CD14-positive monocyte (primary cell): ENCODE data around the gene ZFP57. TPM values are rescaled to one million over a fixed set of nuclear protein-coding genes. Genes with fewer than 3 reads are reported as not detected.

ENCODE experiments used
- DNase-seq, 3 donors: peaks; one replicate each; pipeline ENCODE4 v3.0.0-alpha.2; 2011 to 2022
- H2AFZ ChIP-seq: 2 replicates; pipeline ENCODE4 v1.6.0; 2012; ENCODE audit warnings: mild to moderate bottlenecking, low read depth, low read length, inconsistent platforms; ENCODE audit not compliant: insufficient read depth, poor library complexity, severe bottlenecking
- H3K27ac ChIP-seq, 2 donors: 1 replicate in 1 of 2; 2 replicates in 1 of 2; pipeline ENCODE4 v1.5.1; 2012 to 2013; ENCODE audit warnings: low read length in 2 of 2, control low read depth in 1 of 2, inconsistent platforms in 1 of 2, low read depth in 1 of 2, mild to moderate bottlenecking in 1 of 2
- H3K27me3 ChIP-seq, 2 donors: one replicate each; pipeline versions ENCODE4 v1.6.0 to v1.6.1; 2011 to 2013; ENCODE audit warnings: low read length in 2 of 2; ENCODE audit not compliant: control insufficient read depth in 2 of 2, insufficient read depth in 2 of 2
- H3K36me3 ChIP-seq, 2 donors: replicated peaks in 1 of 2; 1 replicate in 1 of 2; 2 replicates in 1 of 2; pipeline versions ENCODE4 v1.5.1 to v1.6.1; 2012 to 2013; ENCODE audit warnings: low read length in 2 of 2, control low read depth in 1 of 2, inconsistent platforms in 1 of 2, mild to moderate bottlenecking in 1 of 2; ENCODE audit not compliant: insufficient read depth in 2 of 2, control insufficient read depth in 1 of 2
- H3K4me1 ChIP-seq, 2 donors: 1 replicate in 1 of 2; 2 replicates in 1 of 2; pipeline versions ENCODE4 v1.5.1 to v1.6.1; 2012 to 2013; ENCODE audit warnings: low read length in 2 of 2, control low read depth in 1 of 2, inconsistent platforms in 1 of 2, mild to moderate bottlenecking in 1 of 2, moderate library complexity in 1 of 2; ENCODE audit not compliant: insufficient read depth in 2 of 2, control insufficient read depth in 1 of 2
- H3K4me2 ChIP-seq: replicated peaks from 2 replicates; pipeline ENCODE3; 2012; ENCODE audit warnings: low read length, moderate library complexity, mild to moderate bottlenecking; ENCODE audit not compliant: poor library complexity, severe bottlenecking; ENCODE audit errors: extremely low read depth
- H3K4me3 ChIP-seq, 3 experiments: fragments of 200-600 bp in 1 of 3; sonication (generic) in 1 of 3; replicated peaks in 1 of 3; 1 replicate in 2 of 3; 2 replicates in 1 of 3; pipeline ENCODE4 v1.5.1; 2011 to 2013; ENCODE audit warnings: low read length in 3 of 3, mild to moderate bottlenecking in 3 of 3, control low read depth in 2 of 3, low read depth in 2 of 3, inconsistent platforms in 1 of 3, moderate library complexity in 1 of 3
- H3K79me2 ChIP-seq: 2 replicates; pipeline ENCODE4 v1.6.0; 2012; ENCODE audit warnings: mild to moderate bottlenecking, control low read depth, inconsistent platforms, low read length, moderate library complexity; ENCODE audit not compliant: insufficient read depth
- H3K9ac ChIP-seq: 2 replicates; pipeline ENCODE4 v1.6.0; 2017; ENCODE audit warnings: low read length, mild to moderate bottlenecking; ENCODE audit not compliant: insufficient read depth, poor library complexity, severe bottlenecking
- H3K9me3 ChIP-seq, 2 donors: replicated peaks in 1 of 2; 1 replicate in 1 of 2; 2 replicates in 1 of 2; pipeline versions ENCODE4 v1.5.1 to v1.6.1; 2012 to 2013; ENCODE audit warnings: low read length in 2 of 2, control low read depth in 1 of 2; ENCODE audit not compliant: control insufficient read depth in 1 of 2, insufficient read depth in 1 of 2
- H4K20me1 ChIP-seq: 2 replicates; pipeline ENCODE4 v1.6.0; 2012; ENCODE audit warnings: mild to moderate bottlenecking, low read length, control low read depth, moderate library complexity; ENCODE audit not compliant: insufficient read depth
- H3K27ac Mint-ChIP-seq, 7 donors: one replicate each; pipeline ENCODE4 v1.8.0; 2020; ENCODE audit warnings: mild to moderate bottlenecking in 7 of 7, mixed read lengths in 7 of 7, moderate library complexity in 6 of 7, inconsistent platforms in 2 of 7
- H3K27me3 Mint-ChIP-seq, 3 donors: one replicate each; pipeline ENCODE4 v1.8.0; 2021 to 2022; ENCODE audit warnings: low read depth in 3 of 3, mild to moderate bottlenecking in 3 of 3, mixed read lengths in 3 of 3, moderate library complexity in 3 of 3, inconsistent platforms in 1 of 3
- H3K36me3 Mint-ChIP-seq, 2 donors: one replicate each; pipeline ENCODE4 v1.8.0; 2020; ENCODE audit warnings: mixed read lengths in 2 of 2, inconsistent platforms in 1 of 2, mild to moderate bottlenecking in 1 of 2
- H3K4me1 Mint-ChIP-seq: one replicate; pipeline ENCODE4 v1.8.0; 2020; ENCODE audit warnings: mild to moderate bottlenecking, mixed read lengths
- H3K4me3 Mint-ChIP-seq, 2 donors: one replicate each; pipeline ENCODE4 v1.8.0; 2020; ENCODE audit warnings: mild to moderate bottlenecking in 2 of 2, mixed read lengths in 2 of 2, moderate library complexity in 1 of 2
- H3K9me3 Mint-ChIP-seq, 7 donors: one replicate each; pipeline ENCODE4 v1.8.0; 2020 to 2022; ENCODE audit warnings: mixed read lengths in 7 of 7, mild to moderate bottlenecking in 6 of 7, moderate library complexity in 6 of 7, inconsistent platforms in 2 of 7
- WGBS: methylation state at CpG from one replicate; pipeline ENCODE4 v1.1.5; 2013; ENCODE audit warnings: missing lambda C conversion rate; ENCODE audit not compliant: insufficient coverage; 5-methylcytosine and 5-hydroxymethylcytosine counted together
- intact Hi-C, 2 donors: fragments of 100-400 bp; cut with micrococcal nuclease; formaldehyde crosslinking; loops; one replicate each; pipeline versions ENCODE4 v1.15.0 to v1.15.1; 2023
- polyA plus RNA-seq, 3 donors: library from polyadenylated mRNA; depleted of rRNA in 1 of 3; unstranded in 2 of 3; stranded (reverse) in 1 of 3; fragments of 300-500 nt in 2 of 3; fragments of >200 nt in 1 of 3; fragmentation: Illumina TruSeq in 2 of 3; gene quantifications; 1 replicate in 2 of 3; 2 replicates in 1 of 3; pipeline ENCODE4 v1.2.3, GENCODE V29; 2012 to 2021
- TF ChIP-seq, protein P1 (sequence below): fragments of 200-600 bp; IDR thresholded peaks from one replicate; pipeline ENCODE4 v1.8.0; 2022; ENCODE audit warnings: antibody characterized with exemption, mild to moderate bottlenecking

Gene ZFP57
- polyA plus RNA-seq, 3 donors, result 0.72 TPM; not detected in 2

DNA sequence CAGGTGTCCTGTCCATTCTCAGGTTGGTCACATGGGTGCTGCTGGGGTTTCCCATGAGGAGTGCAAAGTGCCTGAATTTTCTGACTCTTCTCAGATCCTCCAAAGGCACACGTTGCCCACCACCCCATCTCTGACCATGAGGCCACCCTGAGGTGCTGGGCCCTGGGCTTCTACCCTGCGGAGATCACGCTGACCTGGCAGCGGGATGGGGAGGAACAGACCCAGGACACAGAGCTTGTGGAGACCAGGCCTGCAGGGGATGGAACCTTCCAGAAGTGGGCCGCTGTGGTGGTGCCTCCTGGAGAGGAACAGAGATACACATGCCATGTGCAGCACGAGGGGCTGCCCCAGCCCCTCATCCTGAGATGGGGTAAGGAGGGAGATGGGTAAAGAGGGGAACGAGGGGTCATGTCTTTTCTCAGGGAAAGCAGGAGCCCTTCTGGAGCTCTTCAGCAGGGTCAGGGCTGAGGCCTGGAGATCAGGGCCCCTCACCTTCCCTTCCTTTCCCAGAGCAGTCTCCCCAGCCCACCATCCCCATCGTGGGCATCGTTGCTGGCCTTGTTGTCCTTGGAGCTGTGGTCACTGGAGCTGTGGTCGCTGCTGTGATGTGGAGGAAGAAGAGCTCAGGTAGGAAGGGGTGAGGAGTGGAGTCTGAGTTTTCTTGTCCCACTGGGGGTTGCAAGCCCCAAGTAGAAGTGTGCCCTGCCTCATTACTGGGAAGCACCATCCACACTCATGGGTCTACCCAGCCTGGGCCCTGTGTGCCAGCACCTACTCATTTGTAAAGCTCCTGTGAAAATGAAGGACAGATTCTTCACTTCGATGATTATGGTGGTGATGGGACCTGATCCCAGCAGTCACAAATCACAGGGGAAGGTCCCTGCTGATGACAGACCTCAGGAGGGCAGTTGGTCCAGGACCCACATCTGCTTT is 44.3 kb upstream of the ZFP57 start:
- TF ChIP-seq, protein P1, sequence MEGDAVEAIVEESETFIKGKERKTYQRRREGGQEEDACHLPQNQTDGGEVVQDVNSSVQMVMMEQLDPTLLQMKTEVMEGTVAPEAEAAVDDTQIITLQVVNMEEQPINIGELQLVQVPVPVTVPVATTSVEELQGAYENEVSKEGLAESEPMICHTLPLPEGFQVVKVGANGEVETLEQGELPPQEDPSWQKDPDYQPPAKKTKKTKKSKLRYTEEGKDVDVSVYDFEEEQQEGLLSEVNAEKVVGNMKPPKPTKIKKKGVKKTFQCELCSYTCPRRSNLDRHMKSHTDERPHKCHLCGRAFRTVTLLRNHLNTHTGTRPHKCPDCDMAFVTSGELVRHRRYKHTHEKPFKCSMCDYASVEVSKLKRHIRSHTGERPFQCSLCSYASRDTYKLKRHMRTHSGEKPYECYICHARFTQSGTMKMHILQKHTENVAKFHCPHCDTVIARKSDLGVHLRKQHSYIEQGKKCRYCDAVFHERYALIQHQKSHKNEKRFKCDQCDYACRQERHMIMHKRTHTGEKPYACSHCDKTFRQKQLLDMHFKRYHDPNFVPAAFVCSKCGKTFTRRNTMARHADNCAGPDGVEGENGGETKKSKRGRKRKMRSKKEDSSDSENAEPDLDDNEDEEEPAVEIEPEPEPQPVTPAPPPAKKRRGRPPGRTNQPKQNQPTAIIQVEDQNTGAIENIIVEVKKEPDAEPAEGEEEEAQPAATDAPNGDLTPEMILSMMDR, result no peak
- Mint-ChIP-seq H3K4me3 (peak overlapping the region; percentile 93 to 95), H3K4me1 (peaks cover 52% of the 10 kb centered on the region), H3K36me3 (peaks cover 45% of the 10 kb centered on the region in 2 donors), H3K27ac (peak overlapping the region in 6 of 7 donors; percentile 30 to 99 (median 96)), H3K9me3 (peaks cover 0 to 8% (median 1%) of the 10 kb centered on the region in 7 donors), H3K27me3 (peaks cover 1 to 7% (median 5%) of the 10 kb centered on the region in 3 donors)
- Histone ChIP-seq H2AFZ (no peak overlapping the region), H3K9ac (peak overlapping the region; percentile 99), H3K4me3 (peak overlapping the region; percentile 80 to 99 (median 89)), H3K27ac (peak overlapping the region in 1 of 2 donors; percentile 96), H3K27me3 (no peaks in the 10 kb centered on the region), H3K4me1 (peaks cover 18 to 22% of the 10 kb centered on the region in 2 donors), H4K20me1 (peaks cover 61% of the 10 kb centered on the region), H3K9me3 (no peaks in the 10 kb centered on the region), H3K4me2 (peak overlapping the region; percentile 85), H3K36me3 (peaks cover 42 to 46% of the 10 kb centered on the region in 2 donors), H3K79me2 (peaks cover 35% of the 10 kb centered on the region)
- intact Hi-C loops, result loop anchor here in 1 of 2 donors (10.0 kb wide), 1 partner anchor 220 kb away; the partner anchor contains the start of gene HLA-A
- DNase-seq, result no peak
- WGBS, result 100% methylated on average over 5 of the region's 11 CpGs
